ENCODE results near the gene IL4R. TPM values are rescaled to one million over a fixed set of nuclear protein-coding genes. Genes with fewer than 3 reads are reported as not detected.

IL4R gene
- total and polyA plus RNA-seq, 2 experiments from 2014 or later = 6.4 to 17.6 TPM

DNA sequence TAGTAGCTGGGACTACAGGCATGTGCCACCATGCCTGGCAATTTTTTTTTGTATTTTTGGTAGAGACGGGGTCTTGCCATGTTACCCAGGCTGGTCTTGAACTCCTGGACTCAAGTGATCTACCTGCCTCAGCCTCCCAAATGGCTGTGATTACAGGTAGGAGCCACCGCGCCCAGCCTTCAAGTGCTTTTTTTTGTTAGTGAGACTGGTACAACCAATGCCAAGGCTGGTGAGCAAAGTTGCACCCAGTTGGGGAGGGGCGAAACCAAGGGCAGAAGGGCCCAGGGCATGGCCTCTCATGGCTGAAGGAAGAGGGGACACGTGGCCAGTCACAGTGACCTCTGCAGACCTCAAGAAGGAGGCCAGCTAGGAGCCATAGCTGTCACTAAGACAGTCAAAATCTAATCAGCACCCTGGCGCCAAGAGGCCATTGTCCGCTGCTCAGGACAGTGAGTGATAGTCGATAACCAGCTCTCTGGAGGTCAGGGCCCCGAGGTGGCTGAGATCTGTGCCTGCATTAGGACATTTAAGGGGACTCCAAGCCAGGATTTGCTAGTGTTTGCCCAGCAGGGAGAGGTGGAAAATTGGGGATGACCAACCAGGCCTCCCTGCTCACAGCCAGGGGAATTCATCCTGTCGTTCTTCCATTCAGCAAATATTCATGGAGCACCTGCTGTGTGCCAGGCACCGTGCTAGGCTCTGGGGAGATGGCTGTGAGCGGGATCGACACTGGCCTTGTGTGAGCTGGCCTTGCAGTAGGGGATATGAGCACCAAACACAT lies 10.2 kb downstream of the IL4R start:
- H3K27ac ChIP-seq (ENCODE audit: low read depth) = 0 out of 2 replicates have a peak overlapping the region, but pooled peaks have one; percentile 50
- H3K27me3 Mint-ChIP-seq (ENCODE audit: insufficient read depth, low read depth, poor library complexity) = peaks cover 2% of the 10 kb centered on the region
- peaks cover 57% of the 10 kb centered on the region for H3K79me2 ChIP-seq (replicated peaks; ENCODE audit: insufficient read depth)
- ATAC-seq = no peak
- H3K9me2 ChIP-seq (ENCODE audit: insufficient read depth) = no peaks in the 10 kb centered on the region
- no peaks in the 10 kb centered on the region for H3K27me3 ChIP-seq (ENCODE audit: insufficient read depth)
- H3K9me3 Mint-ChIP-seq = peaks cover 6% of the 10 kb centered on the region; the same call in 2 of the 3 replicates
- no peaks in the 10 kb centered on the region for H3K36me3 ChIP-seq (ENCODE audit: insufficient read depth)
- H3K27ac Mint-ChIP-seq = peak overlapping the region; percentile 94
- TF ChIP-seq, protein P1, sequence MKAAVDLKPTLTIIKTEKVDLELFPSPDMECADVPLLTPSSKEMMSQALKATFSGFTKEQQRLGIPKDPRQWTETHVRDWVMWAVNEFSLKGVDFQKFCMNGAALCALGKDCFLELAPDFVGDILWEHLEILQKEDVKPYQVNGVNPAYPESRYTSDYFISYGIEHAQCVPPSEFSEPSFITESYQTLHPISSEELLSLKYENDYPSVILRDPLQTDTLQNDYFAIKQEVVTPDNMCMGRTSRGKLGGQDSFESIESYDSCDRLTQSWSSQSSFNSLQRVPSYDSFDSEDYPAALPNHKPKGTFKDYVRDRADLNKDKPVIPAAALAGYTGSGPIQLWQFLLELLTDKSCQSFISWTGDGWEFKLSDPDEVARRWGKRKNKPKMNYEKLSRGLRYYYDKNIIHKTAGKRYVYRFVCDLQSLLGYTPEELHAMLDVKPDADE (IDR thresholded peaks at IDR 0.05) = no peak
- TF ChIP-seq JUNB (IDR thresholded peaks at IDR 0.05; ENCODE audit: unreplicated experiment) (no peak), ZNF114 (CRISPR knock-in tag; IDR thresholded peaks at IDR 0.05) (no peak), EZH2phosphoT487 (IDR thresholded peaks at IDR 0.05; ENCODE audit: unreplicated experiment) (no peak), CTCF (conservative IDR thresholded peaks at IDR 0.05; ENCODE audit: low read depth in 2 of 2) (no peak), STAT1 (IDR thresholded peaks at IDR 0.05; ENCODE audit: unreplicated experiment) (no peak), EZH2 (IDR thresholded peaks at IDR 0.05; ENCODE audit: low read depth, unreplicated experiment) (no peak), POLR2AphosphoS5 (IDR thresholded peaks at IDR 0.05; ENCODE audit: low read depth) (no peak), ZNF331 (CRISPR knock-in tag; IDR thresholded peaks at IDR 0.05; ENCODE audit: low read depth) (no peak), NANOG (IDR thresholded peaks at IDR 0.05; ENCODE audit: borderline replicate concordance) (no peak), CREB1 (CRISPR knock-in tag; IDR thresholded peaks at IDR 0.05; ENCODE audit: low read depth) (no peak)
- TF ChIP-seq, protein P2, sequence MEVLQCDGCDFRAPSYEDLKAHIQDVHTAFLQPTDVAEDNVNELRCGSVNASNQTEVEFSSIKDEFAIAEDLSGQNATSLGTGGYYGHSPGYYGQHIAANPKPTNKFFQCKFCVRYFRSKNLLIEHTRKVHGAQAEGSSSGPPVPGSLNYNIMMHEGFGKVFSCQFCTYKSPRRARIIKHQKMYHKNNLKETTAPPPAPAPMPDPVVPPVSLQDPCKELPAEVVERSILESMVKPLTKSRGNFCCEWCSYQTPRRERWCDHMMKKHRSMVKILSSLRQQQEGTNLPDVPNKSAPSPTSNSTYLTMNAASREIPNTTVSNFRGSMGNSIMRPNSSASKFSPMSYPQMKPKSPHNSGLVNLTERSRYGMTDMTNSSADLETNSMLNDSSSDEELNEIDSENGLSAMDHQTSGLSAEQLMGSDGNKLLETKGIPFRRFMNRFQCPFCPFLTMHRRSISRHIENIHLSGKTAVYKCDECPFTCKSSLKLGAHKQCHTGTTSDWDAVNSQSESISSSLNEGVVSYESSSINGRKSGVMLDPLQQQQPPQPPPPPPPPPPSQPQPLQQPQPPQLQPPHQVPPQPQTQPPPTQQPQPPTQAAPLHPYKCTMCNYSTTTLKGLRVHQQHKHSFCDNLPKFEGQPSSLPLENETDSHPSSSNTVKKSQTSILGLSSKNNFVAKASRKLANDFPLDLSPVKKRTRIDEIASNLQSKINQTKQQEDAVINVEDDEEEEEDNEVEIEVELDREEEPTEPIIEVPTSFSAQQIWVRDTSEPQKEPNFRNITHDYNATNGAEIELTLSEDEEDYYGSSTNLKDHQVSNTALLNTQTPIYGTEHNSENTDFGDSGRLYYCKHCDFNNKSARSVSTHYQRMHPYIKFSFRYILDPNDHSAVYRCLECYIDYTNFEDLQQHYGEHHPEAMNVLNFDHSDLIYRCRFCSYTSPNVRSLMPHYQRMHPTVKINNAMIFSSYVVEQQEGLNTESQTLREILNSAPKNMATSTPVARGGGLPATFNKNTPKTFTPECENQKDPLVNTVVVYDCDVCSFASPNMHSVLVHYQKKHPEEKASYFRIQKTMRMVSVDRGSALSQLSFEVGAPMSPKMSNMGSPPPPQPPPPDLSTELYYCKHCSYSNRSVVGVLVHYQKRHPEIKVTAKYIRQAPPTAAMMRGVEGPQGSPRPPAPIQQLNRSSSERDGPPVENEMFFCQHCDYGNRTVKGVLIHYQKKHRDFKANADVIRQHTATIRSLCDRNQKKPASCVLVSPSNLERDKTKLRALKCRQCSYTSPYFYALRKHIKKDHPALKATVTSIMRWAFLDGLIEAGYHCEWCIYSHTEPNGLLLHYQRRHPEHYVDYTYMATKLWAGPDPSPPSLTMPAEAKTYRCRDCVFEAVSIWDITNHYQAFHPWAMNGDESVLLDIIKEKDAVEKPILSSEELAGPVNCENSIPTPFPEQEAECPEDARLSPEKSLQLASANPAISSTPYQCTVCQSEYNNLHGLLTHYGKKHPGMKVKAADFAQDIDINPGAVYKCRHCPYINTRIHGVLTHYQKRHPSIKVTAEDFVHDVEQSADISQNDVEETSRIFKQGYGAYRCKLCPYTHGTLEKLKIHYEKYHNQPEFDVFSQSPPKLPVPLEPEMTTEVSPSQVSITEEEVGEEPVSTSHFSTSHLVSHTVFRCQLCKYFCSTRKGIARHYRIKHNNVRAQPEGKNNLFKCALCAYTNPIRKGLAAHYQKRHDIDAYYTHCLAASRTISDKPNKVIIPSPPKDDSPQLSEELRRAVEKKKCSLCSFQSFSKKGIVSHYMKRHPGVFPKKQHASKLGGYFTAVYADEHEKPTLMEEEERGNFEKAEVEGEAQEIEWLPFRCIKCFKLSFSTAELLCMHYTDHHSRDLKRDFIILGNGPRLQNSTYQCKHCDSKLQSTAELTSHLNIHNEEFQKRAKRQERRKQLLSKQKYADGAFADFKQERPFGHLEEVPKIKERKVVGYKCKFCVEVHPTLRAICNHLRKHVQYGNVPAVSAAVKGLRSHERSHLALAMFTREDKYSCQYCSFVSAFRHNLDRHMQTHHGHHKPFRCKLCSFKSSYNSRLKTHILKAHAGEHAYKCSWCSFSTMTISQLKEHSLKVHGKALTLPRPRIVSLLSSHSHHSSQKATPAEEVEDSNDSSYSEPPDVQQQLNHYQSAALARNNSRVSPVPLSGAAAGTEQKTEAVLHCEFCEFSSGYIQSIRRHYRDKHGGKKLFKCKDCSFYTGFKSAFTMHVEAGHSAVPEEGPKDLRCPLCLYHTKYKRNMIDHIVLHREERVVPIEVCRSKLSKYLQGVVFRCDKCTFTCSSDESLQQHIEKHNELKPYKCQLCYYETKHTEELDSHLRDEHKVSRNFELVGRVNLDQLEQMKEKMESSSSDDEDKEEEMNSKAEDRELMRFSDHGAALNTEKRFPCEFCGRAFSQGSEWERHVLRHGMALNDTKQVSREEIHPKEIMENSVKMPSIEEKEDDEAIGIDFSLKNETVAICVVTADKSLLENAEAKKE (CRISPR knock-in tag; IDR thresholded peaks at IDR 0.05) = no peak
- TF ChIP-seq, protein P3, sequence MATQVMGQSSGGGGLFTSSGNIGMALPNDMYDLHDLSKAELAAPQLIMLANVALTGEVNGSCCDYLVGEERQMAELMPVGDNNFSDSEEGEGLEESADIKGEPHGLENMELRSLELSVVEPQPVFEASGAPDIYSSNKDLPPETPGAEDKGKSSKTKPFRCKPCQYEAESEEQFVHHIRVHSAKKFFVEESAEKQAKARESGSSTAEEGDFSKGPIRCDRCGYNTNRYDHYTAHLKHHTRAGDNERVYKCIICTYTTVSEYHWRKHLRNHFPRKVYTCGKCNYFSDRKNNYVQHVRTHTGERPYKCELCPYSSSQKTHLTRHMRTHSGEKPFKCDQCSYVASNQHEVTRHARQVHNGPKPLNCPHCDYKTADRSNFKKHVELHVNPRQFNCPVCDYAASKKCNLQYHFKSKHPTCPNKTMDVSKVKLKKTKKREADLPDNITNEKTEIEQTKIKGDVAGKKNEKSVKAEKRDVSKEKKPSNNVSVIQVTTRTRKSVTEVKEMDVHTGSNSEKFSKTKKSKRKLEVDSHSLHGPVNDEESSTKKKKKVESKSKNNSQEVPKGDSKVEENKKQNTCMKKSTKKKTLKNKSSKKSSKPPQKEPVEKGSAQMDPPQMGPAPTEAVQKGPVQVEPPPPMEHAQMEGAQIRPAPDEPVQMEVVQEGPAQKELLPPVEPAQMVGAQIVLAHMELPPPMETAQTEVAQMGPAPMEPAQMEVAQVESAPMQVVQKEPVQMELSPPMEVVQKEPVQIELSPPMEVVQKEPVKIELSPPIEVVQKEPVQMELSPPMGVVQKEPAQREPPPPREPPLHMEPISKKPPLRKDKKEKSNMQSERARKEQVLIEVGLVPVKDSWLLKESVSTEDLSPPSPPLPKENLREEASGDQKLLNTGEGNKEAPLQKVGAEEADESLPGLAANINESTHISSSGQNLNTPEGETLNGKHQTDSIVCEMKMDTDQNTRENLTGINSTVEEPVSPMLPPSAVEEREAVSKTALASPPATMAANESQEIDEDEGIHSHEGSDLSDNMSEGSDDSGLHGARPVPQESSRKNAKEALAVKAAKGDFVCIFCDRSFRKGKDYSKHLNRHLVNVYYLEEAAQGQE (IDR thresholded peaks at IDR 0.05; ENCODE audit: unreplicated experiment) = no peak
- peak overlapping the region; percentile 33; the same call in 1 of the 3 replicates for H3K4me3 Mint-ChIP-seq
- H2AFZ ChIP-seq = no peak overlapping the region
- H3K36me3 Mint-ChIP-seq (ENCODE audit: low read depth) = peaks cover 3% of the 10 kb centered on the region
- no peak overlapping the region for H3K4me3 ChIP-seq
- 0 out of 2 replicates have a peak overlapping the region, but pooled peaks have one; percentile 26 for H3K4me2 ChIP-seq
- DNase-seq (ENCODE audit: low spot score) = no peak
- H4K20me1 ChIP-seq (replicated peaks; ENCODE audit: insufficient read depth) = no peaks in the 10 kb centered on the region
- H3K4me1 ChIP-seq (ENCODE audit: insufficient read depth) = peaks cover 39% of the 10 kb centered on the region
- H3K4me1 Mint-ChIP-seq = peaks cover 56% of the 10 kb centered on the region
- H3F3A ChIP-seq (replicated peaks; ENCODE audit: low read depth) = peaks cover 10% of the 10 kb centered on the region

All from GM23338 (cell line).